A673 (cell line): Measurements from ENCODE around the gene VARS2. TPM values are rescaled to one million over a fixed set of nuclear protein-coding genes. Genes with fewer than 3 reads are reported as not detected.
"Not testable (repeated sequence)": the region's sequence is repeated elsewhere in the genome, so short reads cannot be mapped to it uniquely, and the experiment has no call there.

Experiments
- BruUV-seq: library from RNA; stranded (reverse); fragments of 400-500 nt; replicated peaks from 2 replicates; lab custom pipeline; 2021; lab: Mats Ljungman, UMichigan
- CTCF ChIA-PET: fragments of 300-600 bp; sonication (Branson Sonifier 250); formaldehyde crosslinking; loops from one replicate; lab custom pipeline; 2022; ENCODE audit warnings: antibody characterized with exemption; lab: Charles Lee
- POLR2A ChIA-PET: fragments of 300-600 bp; sonication (Branson Sonifier 250); formaldehyde crosslinking; loops from one replicate; lab custom pipeline; 2022; ENCODE audit warnings: antibody characterized with exemption; ENCODE audit not compliant: low non-redundant PET; lab: Charles Lee
- DNase-seq: peaks from one replicate; pipeline ENCODE4 v3.0.0-alpha.2; 2015; ENCODE audit warnings: low spot score
- H3K27ac ChIP-seq: fragments of 200-600 bp; sonication (generic); 2 replicates; pipeline ENCODE4 v1.5.1; 2016; ENCODE audit warnings: mixed run types, low read depth, mild to moderate bottlenecking, mixed read lengths, antibody characterized with exemption, low read length; ENCODE audit not compliant: poor library complexity, severe bottlenecking
- H3K27me3 ChIP-seq: fragments of 200-600 bp; sonication (generic); replicated peaks from 2 replicates; pipeline ENCODE4 v1.6.1; 2017; ENCODE audit warnings: mixed run types, low read depth, mild to moderate bottlenecking, mixed read lengths, antibody characterized with exemption, low read length; ENCODE audit not compliant: insufficient read depth, poor library complexity
- H3K36me3 ChIP-seq: fragments of 200-600 bp; sonication (generic); 2 replicates; pipeline ENCODE4 v1.6.1; 2016; ENCODE audit warnings: mixed run types, mild to moderate bottlenecking, mixed read lengths, antibody characterized with exemption, low read length; ENCODE audit not compliant: insufficient read depth, poor library complexity, severe bottlenecking
- H3K4me1 ChIP-seq: fragments of 200-600 bp; sonication (generic); 2 replicates; pipeline ENCODE4 v1.6.1; 2017; ENCODE audit warnings: mixed run types, mild to moderate bottlenecking, mixed read lengths, antibody characterized with exemption, low read length; ENCODE audit not compliant: insufficient read depth, poor library complexity, severe bottlenecking
- H3K4me3 ChIP-seq: fragments of 200-600 bp; sonication (generic); 2 replicates; pipeline ENCODE4 v1.5.1; 2016; ENCODE audit warnings: low read depth, mixed run types, mild to moderate bottlenecking, mixed read lengths, low read length; ENCODE audit not compliant: poor library complexity, severe bottlenecking
- H3K9me3 ChIP-seq: fragments of 200-600 bp; sonication (generic); 2 replicates; pipeline ENCODE4 v1.6.1; 2016; ENCODE audit warnings: mixed run types, low read depth, mild to moderate bottlenecking, mixed read lengths, antibody characterized with exemption, low read length; ENCODE audit not compliant: poor library complexity, severe bottlenecking
- EZH2 ChIP-seq: fragments of 200-600 bp; sonication (generic); IDR thresholded peaks from 2 replicates; pipeline ENCODE4 v1.6.1; 2017; ENCODE audit warnings: borderline replicate concordance, low read depth, mild to moderate bottlenecking, mixed read lengths, antibody characterized with exemption, low read length; ENCODE audit not compliant: poor library complexity, severe bottlenecking
- intact Hi-C: fragments of 100-400 bp; cut with micrococcal nuclease; formaldehyde crosslinking; loops from one replicate; pipeline ENCODE4 v1.10.0; 2022; ENCODE audit not compliant: unreplicated experiment
- total RNA-seq: library from RNA; stranded (reverse); gene quantifications from 2 replicates; pipeline ENCODE4 v1.2.3, GENCODE V29; 2021
- TF ChIP-seq, protein P1 (sequence below): fragments of 300-800, 200-600 bp; sonication (generic); conservative IDR thresholded peaks from 2 replicates; pipeline ENCODE4 v1.5.1; 2017; ENCODE audit warnings: low read depth, mild to moderate bottlenecking, antibody characterized with exemption, low read length, moderate library complexity, mixed read lengths

VARS2 gene
- total RNA-seq, 1 experiment from 2014 or later, result 48.4 TPM

DNA sequence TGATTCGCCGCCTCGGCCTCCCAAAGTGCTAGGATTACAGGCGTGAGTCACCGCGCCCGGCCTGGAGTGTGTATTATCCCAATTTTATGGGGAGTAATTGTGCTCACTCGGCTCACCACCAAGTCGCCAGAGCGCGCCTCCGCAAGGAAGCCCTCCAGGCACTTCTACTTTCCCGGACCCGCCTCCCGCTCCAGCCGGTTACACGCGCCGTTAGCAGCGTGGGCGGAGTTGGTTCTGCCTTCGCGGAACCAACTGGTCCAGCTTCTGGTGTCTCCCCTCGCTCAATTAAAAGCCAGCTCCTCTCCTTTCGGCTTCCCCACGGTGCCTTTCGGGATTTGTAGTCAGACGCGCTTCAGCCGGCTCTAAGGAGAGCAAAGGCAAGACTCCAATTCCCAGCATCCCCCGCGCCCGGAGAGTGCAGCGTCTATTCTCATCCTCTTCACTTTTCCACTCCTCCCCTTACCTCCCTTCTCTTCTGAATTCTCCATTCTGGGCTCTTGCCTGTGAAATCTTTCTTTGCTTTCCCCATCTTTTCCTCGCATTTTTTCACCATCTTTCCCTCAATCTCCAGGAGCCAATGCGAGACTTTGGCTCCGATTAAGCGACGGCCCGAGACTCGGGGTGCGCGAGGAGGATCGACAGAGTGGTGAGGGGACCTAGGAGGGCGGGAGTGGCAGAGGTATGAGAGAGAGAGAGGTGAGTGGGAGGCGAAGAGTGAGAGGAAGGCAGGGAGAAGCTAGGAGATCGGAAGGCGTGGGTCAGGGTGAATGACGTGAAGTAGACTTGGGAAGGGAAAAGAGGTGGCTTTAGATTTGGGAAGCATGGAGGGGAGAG lies 6.1 kb upstream of the VARS2 start, which contains the start of gene GTF2H4:
Gene GTF2H4 (plus strand): TSS at position 450 of the 834 bp plus-strand sequence.
- POLR2A ChIA-PET, result no interaction called here
- Histone ChIP-seq H3K36me3 (peaks cover 19% of the 10 kb centered on the region), H3K4me3 (peak within 1 kb of the TSS; percentile 95), H3K9me3 (no peaks in the 10 kb centered on the region), H3K27me3 (no peaks in the 10 kb centered on the region), H3K4me1 (peaks cover 8% of the 10 kb centered on the region), H3K27ac (peak within 1 kb of the TSS; percentile 64)
- no TSS peak for BruUV-seq
- intact Hi-C loops, result no loop called here
- peak; percentile 100 for DNase-seq
- CTCF ChIA-PET, result no interaction called here
- no peak for TF ChIP-seq EZH2
- TF ChIP-seq, protein P1, sequence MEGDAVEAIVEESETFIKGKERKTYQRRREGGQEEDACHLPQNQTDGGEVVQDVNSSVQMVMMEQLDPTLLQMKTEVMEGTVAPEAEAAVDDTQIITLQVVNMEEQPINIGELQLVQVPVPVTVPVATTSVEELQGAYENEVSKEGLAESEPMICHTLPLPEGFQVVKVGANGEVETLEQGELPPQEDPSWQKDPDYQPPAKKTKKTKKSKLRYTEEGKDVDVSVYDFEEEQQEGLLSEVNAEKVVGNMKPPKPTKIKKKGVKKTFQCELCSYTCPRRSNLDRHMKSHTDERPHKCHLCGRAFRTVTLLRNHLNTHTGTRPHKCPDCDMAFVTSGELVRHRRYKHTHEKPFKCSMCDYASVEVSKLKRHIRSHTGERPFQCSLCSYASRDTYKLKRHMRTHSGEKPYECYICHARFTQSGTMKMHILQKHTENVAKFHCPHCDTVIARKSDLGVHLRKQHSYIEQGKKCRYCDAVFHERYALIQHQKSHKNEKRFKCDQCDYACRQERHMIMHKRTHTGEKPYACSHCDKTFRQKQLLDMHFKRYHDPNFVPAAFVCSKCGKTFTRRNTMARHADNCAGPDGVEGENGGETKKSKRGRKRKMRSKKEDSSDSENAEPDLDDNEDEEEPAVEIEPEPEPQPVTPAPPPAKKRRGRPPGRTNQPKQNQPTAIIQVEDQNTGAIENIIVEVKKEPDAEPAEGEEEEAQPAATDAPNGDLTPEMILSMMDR, result no peak

DNA sequence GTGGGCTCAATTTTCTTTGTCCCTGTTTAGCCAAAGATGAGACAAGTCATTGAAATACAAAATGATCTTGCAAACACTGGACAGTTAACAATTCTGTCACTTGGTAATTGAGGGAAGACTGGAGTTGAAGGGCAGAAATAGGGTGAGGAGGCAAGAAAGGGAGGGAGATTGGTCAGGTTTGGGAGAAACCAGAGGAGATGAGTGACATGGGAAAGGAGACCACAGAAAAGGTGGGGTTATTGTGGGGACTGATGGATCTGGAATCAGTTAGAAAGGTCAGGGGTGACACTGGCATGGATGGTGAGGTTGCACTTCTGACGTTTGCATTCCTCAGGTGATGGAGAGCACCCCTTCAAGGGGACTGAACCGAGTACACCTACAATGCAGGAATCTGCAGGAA lies 5.3 kb upstream of the VARS2 start:
- H3K36me3 ChIP-seq, result peaks cover 19% of the 10 kb centered on the region
- BruUV-seq, result TSS peak; percentile 65
- TF ChIP-seq, protein P1, result no peak
- no peak for TF ChIP-seq EZH2
- POLR2A ChIA-PET, result interaction anchor here (0.5 kb wide), 1 partner anchor 228 kb away, joined by 16 read pairs; no protein-coding TSS in a partner anchor
- intact Hi-C loops, result no loop called here
- no peak for DNase-seq
- no peaks in the 10 kb centered on the region for H3K27me3 ChIP-seq
- peak overlapping the region; percentile 64 for H3K27ac ChIP-seq
- H3K4me3 ChIP-seq, result peak overlapping the region; percentile 95
- peaks cover 12% of the 10 kb centered on the region for H3K4me1 ChIP-seq
- CTCF ChIA-PET, result no interaction called here
- no peaks in the 10 kb centered on the region for H3K9me3 ChIP-seq

- intact Hi-C loops, result not testable (repeated sequence)
Observed at GRCh38 chr6:30910473-30910872, 3.6 kb upstream of the VARS2 start.

More at GRCh38 chr6:30910473-30910872, 3.6 kb upstream of the VARS2 start:
- H3K27ac ChIP-seq, CTCF ChIA-PET, H3K9me3 ChIP-seq, H3K4me3 ChIP-seq, POLR2A ChIA-PET, DNase-seq, H3K27me3 ChIP-seq, BruUV-seq: not testable (repeated sequence)
- peaks cover 19% of the 10 kb centered on the region for H3K36me3 ChIP-seq
- peaks cover 22% of the 10 kb centered on the region for H3K4me1 ChIP-seq
